Activated gamma-delta T cell (primary cell): Measurements from ENCODE around the gene ICAM2.
"Not testable (repeated sequence)": the region's sequence is repeated elsewhere in the genome, so short reads cannot be mapped to it uniquely, and the experiment has no call there.

ENCODE experiments used
- DNase-seq: peaks from one replicate; lab custom pipeline; 2025; lab: John Stamatoyannopoulos, UW

Gene ICAM2

GRCh38 chr17:64009571-64010402, 10.6 kb downstream of the ICAM2 start:
- no peak for DNase-seq

GRCh38 chr17:64008830-64009229, 11.6 kb downstream of the ICAM2 start:
- DNase-seq, result no peak

GRCh38 chr17:64008346-64008745, 12.1 kb downstream of the ICAM2 start:
- no peak for DNase-seq

- no peak for DNase-seq
Observed at GRCh38 chr17:64007838-64008282, 12.6 kb downstream of the ICAM2 start.

GRCh38 chr17:64007089-64007837, 13.2 kb downstream of the ICAM2 start:
- not testable (repeated sequence) for DNase-seq

GRCh38 chr17:64006361-64007088, 13.9 kb downstream of the ICAM2 start:
- no peak for DNase-seq

GRCh38 chr17:64005734-64006167, 14.7 kb downstream of the ICAM2 start:
- no peak for DNase-seq

- DNase-seq, result no peak
Observed at GRCh38 chr17:64004903-64005733, 15.3 kb downstream of the ICAM2 start.

GRCh38 chr17:64004218-64004770, 16.1 kb downstream of the ICAM2 start:
- DNase-seq, result no peak

GRCh38 chr17:64003526-64004121, 16.8 kb downstream of the ICAM2 start:
- DNase-seq, result no peak

- no peak for DNase-seq
Observed at GRCh38 chr17:64002658-64003525, 17.5 kb downstream of the ICAM2 start.

GRCh38 chr17:64001763-64002529, 18.5 kb downstream of the ICAM2 start:
- no peak for DNase-seq

GRCh38 chr17:64001091-64001579, 19.3 kb downstream of the ICAM2 start:
- DNase-seq, result no peak

GRCh38 chr17:63999680-64000531, 20.5 kb downstream of the ICAM2 start:
- no peak for DNase-seq

GRCh38 chr17:63998721-63999679, 21.4 kb downstream of the ICAM2 start:
- peak; percentile 30 for DNase-seq

- DNase-seq, result peak; percentile 64
Observed at GRCh38 chr17:63998050-63998720, 22.2 kb downstream of the ICAM2 start, which contains the start of gene PRR29. TSS of gene PRR29 (plus strand) at chr17:63998351. CDS start at chr17:63998365, 14 bp downstream.
